ENCODE results near the gene TPPP3.
"Not testable (repeated sequence)": the region's sequence is repeated elsewhere in the genome, so short reads cannot be mapped to it uniquely, and the experiment has no call there.

The TPPP3 gene

GRCh38 chr16:67415872-67416793 is 22.8 kb upstream of the TPPP3 start, which contains the start of gene ZDHHC1:
Gene ZDHHC1, minus strand, starts transcription at chr16:67416477. Its CDS starts 8,702 bp downstream, at chr16:67407775.
- Histone ChIP-seq H3K36me3 (ENCODE audit: control insufficient read depth, insufficient read depth, low read length) (no peaks in the 10 kb centered on the region), H3K4me1 (ENCODE audit: control insufficient read depth, insufficient read depth, low read length) (peaks cover 2% of the 10 kb centered on the region; the same call in 1 of the 2 replicates), H3K27ac (ENCODE audit: low read length) (no peak within 1 kb of the TSS), H3K27me3 (ENCODE audit: control insufficient read depth, insufficient read depth, low read length) (no peaks in the 10 kb centered on the region), H3K4me3 (ENCODE audit: low read length) (peak within 1 kb of the TSS; percentile 87), H3K9me3 (ENCODE audit: control insufficient read depth, insufficient read depth, low read length) (no peaks in the 10 kb centered on the region)
- WGBS (ENCODE audit: insufficient coverage, insufficient read length), result no CpG with 5 or more reads among the region's 73 CpGs
- no peak for DNase-seq (ENCODE audit: low read depth, low spot score)

GRCh38 chr16:67415421-67415820 is 22.1 kb upstream of the TPPP3 start:
- DNase-seq (ENCODE audit: low read depth, low spot score); H3K4me1 ChIP-seq (ENCODE audit: control insufficient read depth, insufficient read depth, low read length); H3K4me3 ChIP-seq (ENCODE audit: low read length); H3K9me3 ChIP-seq (ENCODE audit: control insufficient read depth, insufficient read depth, low read length); H3K27me3 ChIP-seq (ENCODE audit: control insufficient read depth, insufficient read depth, low read length); H3K36me3 ChIP-seq (ENCODE audit: control insufficient read depth, insufficient read depth, low read length); H3K27ac ChIP-seq (ENCODE audit: low read length): not testable (repeated sequence)
- no CpG with 5 or more reads among the region's 19 CpGs for WGBS (ENCODE audit: insufficient coverage, insufficient read length)

- peaks cover 2% of the 10 kb centered on the region; the same call in 1 of the 2 replicates for H3K4me1 ChIP-seq (ENCODE audit: control insufficient read depth, insufficient read depth, low read length)
- no peak overlapping the region for H3K27ac ChIP-seq (ENCODE audit: low read length)
- no CpG with 5 or more reads among the region's 6 CpGs for WGBS (ENCODE audit: insufficient coverage, insufficient read length)
- H3K4me3 ChIP-seq (ENCODE audit: low read length), result no peak overlapping the region
- no peaks in the 10 kb centered on the region for H3K9me3 ChIP-seq (ENCODE audit: control insufficient read depth, insufficient read depth, low read length)
- no peaks in the 10 kb centered on the region for H3K27me3 ChIP-seq (ENCODE audit: control insufficient read depth, insufficient read depth, low read length)
- DNase-seq (ENCODE audit: low read depth, low spot score), result no peak
- H3K36me3 ChIP-seq (ENCODE audit: control insufficient read depth, insufficient read depth, low read length), result no peaks in the 10 kb centered on the region
These were observed 20.9 kb upstream of the TPPP3 start for GRCh38 chr16:67413978-67414911.

GRCh38 chr16:67412294-67412693 is 19.0 kb upstream of the TPPP3 start:
- WGBS (ENCODE audit: insufficient coverage, insufficient read length), result no CpG with 5 or more reads among the region's 2 CpGs
- Histone ChIP-seq H3K9me3 (ENCODE audit: control insufficient read depth, insufficient read depth, low read length) (no peaks in the 10 kb centered on the region), H3K36me3 (ENCODE audit: control insufficient read depth, insufficient read depth, low read length) (no peaks in the 10 kb centered on the region), H3K27ac (ENCODE audit: low read length) (no peak overlapping the region), H3K4me3 (ENCODE audit: low read length) (no peak overlapping the region), H3K27me3 (ENCODE audit: control insufficient read depth, insufficient read depth, low read length) (no peaks in the 10 kb centered on the region), H3K4me1 (ENCODE audit: control insufficient read depth, insufficient read depth, low read length) (peaks cover 3% of the 10 kb centered on the region; the same call in 1 of the 2 replicates)
- DNase-seq (ENCODE audit: low read depth, low spot score), result no peak

GRCh38 chr16:67411339-67411738 is 18.0 kb upstream of the TPPP3 start:
- no CpG with 5 or more reads among the region's 3 CpGs for WGBS (ENCODE audit: insufficient coverage, insufficient read length)
- H3K36me3 ChIP-seq (ENCODE audit: control insufficient read depth, insufficient read depth, low read length), result no peaks in the 10 kb centered on the region
- DNase-seq (ENCODE audit: low read depth, low spot score), result no peak
- H3K9me3 ChIP-seq (ENCODE audit: control insufficient read depth, insufficient read depth, low read length), result no peaks in the 10 kb centered on the region
- H3K27ac ChIP-seq (ENCODE audit: low read length), result no peak overlapping the region
- H3K27me3 ChIP-seq (ENCODE audit: control insufficient read depth, insufficient read depth, low read length), result no peaks in the 10 kb centered on the region
- peaks cover 3% of the 10 kb centered on the region; the same call in 1 of the 2 replicates for H3K4me1 ChIP-seq (ENCODE audit: control insufficient read depth, insufficient read depth, low read length)
- H3K4me3 ChIP-seq (ENCODE audit: low read length), result no peak overlapping the region

GRCh38 chr16:67409631-67410030 is 16.3 kb upstream of the TPPP3 start:
- no peak overlapping the region for H3K27ac ChIP-seq (ENCODE audit: low read length)
- no CpG with 5 or more reads among the region's 9 CpGs for WGBS (ENCODE audit: insufficient coverage, insufficient read length)
- peaks cover 5% of the 10 kb centered on the region; the same call in 1 of the 2 replicates for H3K4me1 ChIP-seq (ENCODE audit: control insufficient read depth, insufficient read depth, low read length)
- no peak for DNase-seq (ENCODE audit: low read depth, low spot score)
- no peaks in the 10 kb centered on the region for H3K9me3 ChIP-seq (ENCODE audit: control insufficient read depth, insufficient read depth, low read length)
- H3K4me3 ChIP-seq (ENCODE audit: low read length), result no peak overlapping the region
- H3K36me3 ChIP-seq (ENCODE audit: control insufficient read depth, insufficient read depth, low read length), result no peaks in the 10 kb centered on the region
- H3K27me3 ChIP-seq (ENCODE audit: control insufficient read depth, insufficient read depth, low read length), result no peaks in the 10 kb centered on the region

- DNase-seq (ENCODE audit: low read depth, low spot score), result no peak
- no peak overlapping the region for H3K27ac ChIP-seq (ENCODE audit: low read length)
- H3K4me1 ChIP-seq (ENCODE audit: control insufficient read depth, insufficient read depth, low read length), result peaks cover 7% of the 10 kb centered on the region; the same call in 1 of the 2 replicates
- WGBS (ENCODE audit: insufficient coverage, insufficient read length), result no CpG with 5 or more reads among the region's 6 CpGs
- H3K9me3 ChIP-seq (ENCODE audit: control insufficient read depth, insufficient read depth, low read length), result no peaks in the 10 kb centered on the region
- no peaks in the 10 kb centered on the region for H3K27me3 ChIP-seq (ENCODE audit: control insufficient read depth, insufficient read depth, low read length)
- no peaks in the 10 kb centered on the region for H3K36me3 ChIP-seq (ENCODE audit: control insufficient read depth, insufficient read depth, low read length)
- no peak overlapping the region for H3K4me3 ChIP-seq (ENCODE audit: low read length)
These were observed 14.6 kb upstream of the TPPP3 start for GRCh38 chr16:67407788-67408452.

- WGBS (ENCODE audit: insufficient coverage, insufficient read length), result no CpG with 5 or more reads among the region's 7 CpGs
- H3K36me3 ChIP-seq (ENCODE audit: control insufficient read depth, insufficient read depth, low read length), result no peaks in the 10 kb centered on the region
- no peak for DNase-seq (ENCODE audit: low read depth, low spot score)
- H3K4me1 ChIP-seq (ENCODE audit: control insufficient read depth, insufficient read depth, low read length), result peaks cover 7% of the 10 kb centered on the region; the same call in 1 of the 2 replicates
- no peak overlapping the region for H3K27ac ChIP-seq (ENCODE audit: low read length)
- no peaks in the 10 kb centered on the region for H3K27me3 ChIP-seq (ENCODE audit: control insufficient read depth, insufficient read depth, low read length)
- H3K4me3 ChIP-seq (ENCODE audit: low read length), result no peak overlapping the region
- no peaks in the 10 kb centered on the region for H3K9me3 ChIP-seq (ENCODE audit: control insufficient read depth, insufficient read depth, low read length)
These were observed 14.0 kb upstream of the TPPP3 start for GRCh38 chr16:67407176-67407787.

GRCh38 chr16:67406111-67406971 is 13.0 kb upstream of the TPPP3 start:
- H3K4me3 ChIP-seq (ENCODE audit: low read length), result no peak overlapping the region
- no CpG with 5 or more reads among the region's 18 CpGs for WGBS (ENCODE audit: insufficient coverage, insufficient read length)
- H3K4me1 ChIP-seq (ENCODE audit: control insufficient read depth, insufficient read depth, low read length), result peaks cover 7% of the 10 kb centered on the region; the same call in 1 of the 2 replicates
- H3K9me3 ChIP-seq (ENCODE audit: control insufficient read depth, insufficient read depth, low read length), result no peaks in the 10 kb centered on the region
- no peak overlapping the region for H3K27ac ChIP-seq (ENCODE audit: low read length)
- no peak for DNase-seq (ENCODE audit: low read depth, low spot score)
- no peaks in the 10 kb centered on the region for H3K27me3 ChIP-seq (ENCODE audit: control insufficient read depth, insufficient read depth, low read length)
- H3K36me3 ChIP-seq (ENCODE audit: control insufficient read depth, insufficient read depth, low read length), result no peaks in the 10 kb centered on the region
